GM12891 (cell line): ENCODE measurements around the gene TNFAIP3. TPM values are rescaled to one million over a fixed set of nuclear protein-coding genes. Genes with fewer than 3 reads are reported as not detected.

Source experiments
- DNase-seq: peaks from one replicate; pipeline ENCODE4 v3.0.0; 2011; ENCODE audit warnings: low spot score; ENCODE audit not compliant: insufficient read length
- FAIRE-seq: peaks from 2 replicates; lab custom pipeline; 2011; peaks lifted over from hg19 to GRCh38; lab: Jason Lieb, UNC
- PAX5 ChIP-seq: IDR thresholded peaks from 2 replicates; pipeline ENCODE4 v1.6.1; 2011; ENCODE audit warnings: low read length, moderate library complexity, mild to moderate bottlenecking; ENCODE audit not compliant: insufficient read depth, severe bottlenecking
- POLR2A ChIP-seq: IDR thresholded peaks from 2 replicates; pipeline ENCODE4 v1.6.1; 2011; ENCODE audit warnings: low read depth, low read length, control low read depth
- POLR2AphosphoS5 ChIP-seq: IDR thresholded peaks from 2 replicates; pipeline ENCODE4 v1.6.1; 2011; ENCODE audit warnings: low read depth, low read length, control low read depth
- POU2F2 ChIP-seq: IDR thresholded peaks from 2 replicates; pipeline ENCODE4 v1.6.1; 2011; ENCODE audit warnings: low read depth, mild to moderate bottlenecking, control low read depth, low read length, moderate library complexity
- SPI1 ChIP-seq: IDR thresholded peaks from 2 replicates; pipeline ENCODE4 v1.6.1; 2011; ENCODE audit warnings: low read depth, low read length, control low read depth
- TAF1 ChIP-seq: IDR thresholded peaks from 2 replicates; pipeline ENCODE4 v1.6.1; 2011; ENCODE audit warnings: low read depth, low read length, control low read depth
- polyA plus RNA-seq: library from polyadenylated mRNA; unstranded; fragments of >200 nt; gene quantifications from one replicate; pipeline ENCODE4 v1.2.1, GENCODE V29; 2012; ENCODE audit warnings: low read depth, missing spikeins, inconsistent platforms; ENCODE audit not compliant: missing spikeins

The TNFAIP3 gene
- polyA plus RNA-seq = 120 TPM

GRCh38 chr6:137866914-137867684 is at the start of gene TNFAIP3:
Gene TNFAIP3, plus strand, starts transcription at chr6:137867259. Its CDS starts 3,969 bp downstream, at chr6:137871228.
- peak; percentile 76 for DNase-seq
- TF ChIP-seq POLR2A (peak; percentile 94), TAF1 (peak; percentile 87), POU2F2 (peak; percentile 89), POLR2AphosphoS5 (peak; percentile 91), SPI1 (no peak), PAX5 (peak; percentile 65)
- FAIRE-seq = peak; percentile 82

GRCh38 chr6:137818440-137818839 is 48.6 kb upstream of the TNFAIP3 start:
- DNase-seq (no peak), FAIRE-seq (peak; percentile 9)
- TF ChIP-seq TAF1 (no peak), POU2F2 (no peak), POLR2AphosphoS5 (no peak), PAX5 (no peak), POLR2A (no peak), SPI1 (no peak)

GRCh38 chr6:137819740-137820139 is 47.3 kb upstream of the TNFAIP3 start:
- FAIRE-seq (peak; percentile 47), DNase-seq (no peak)
- TF ChIP-seq POLR2A (no peak), POU2F2 (no peak), TAF1 (no peak), POLR2AphosphoS5 (no peak), PAX5 (no peak), SPI1 (no peak)

GRCh38 chr6:137820425-137820824 is 46.6 kb upstream of the TNFAIP3 start:
- TF ChIP-seq PAX5 = no peak
- TF ChIP-seq POLR2A = no peak
- TF ChIP-seq TAF1 = no peak
- TF ChIP-seq POLR2AphosphoS5 = no peak
- TF ChIP-seq SPI1 = no peak
- no peak for TF ChIP-seq POU2F2
- FAIRE-seq (peak; percentile 69), DNase-seq (no peak)

- FAIRE-seq = peak; percentile 26
These were observed 46.1 kb upstream of the TNFAIP3 start for GRCh38 chr6:137820952-137821351.

GRCh38 chr6:137821491-137821890 is 45.6 kb upstream of the TNFAIP3 start:
- FAIRE-seq (no peak), DNase-seq (no peak)
- no peak for TF ChIP-seq TAF1
- TF ChIP-seq POU2F2 = no peak
- TF ChIP-seq SPI1 = no peak
- TF ChIP-seq POLR2AphosphoS5 = no peak
- no peak for TF ChIP-seq PAX5

More at GRCh38 chr6:137820952-137821351, 46.1 kb upstream of the TNFAIP3 start:
- DNase-seq = no peak
- TF ChIP-seq TAF1 (no peak), POLR2A (no peak), PAX5 (no peak), SPI1 (no peak), POLR2AphosphoS5 (no peak), POU2F2 (no peak)

GRCh38 chr6:137823826-137824555 is 43.1 kb upstream of the TNFAIP3 start:
- FAIRE-seq (peak; percentile 73), DNase-seq (no peak)
- TF ChIP-seq TAF1 (no peak), POLR2A (no peak), PAX5 (no peak), POLR2AphosphoS5 (no peak), SPI1 (no peak), POU2F2 (0 out of 2 replicates have a peak, but pooled peaks have one; percentile 18)

GRCh38 chr6:137824556-137824879 is 42.5 kb upstream of the TNFAIP3 start:
- no peak for TF ChIP-seq PAX5
- TF ChIP-seq POLR2AphosphoS5 = no peak
- no peak for TF ChIP-seq POU2F2
- no peak for TF ChIP-seq POLR2A
- no peak for TF ChIP-seq SPI1
- TF ChIP-seq TAF1 = no peak
- FAIRE-seq (no peak), DNase-seq (no peak)

GRCh38 chr6:137824896-137825295 is 42.2 kb upstream of the TNFAIP3 start:
- no peak for TF ChIP-seq POLR2A
- TF ChIP-seq PAX5 = no peak
- TF ChIP-seq TAF1 = no peak
- TF ChIP-seq POU2F2 = no peak
- no peak for DNase-seq
- FAIRE-seq = no peak
